Coronary artery (tissue), 2 donors: Measurements from ENCODE around the gene MAGI1.
A peak's percentile ranks its signal among the peaks of the same experiment; 100 is the strongest.

Source experiments
- DNase-seq: peaks from one replicate; pipeline ENCODE4 v3.0.0-alpha.2; 2017; ENCODE audit warnings: low spot score
- H3K27ac ChIP-seq, 2 donors: fragments of 200-600 bp; sonication (generic); one replicate each; pipeline ENCODE4 v1.5.1; 2016 to 2019
- H3K4me3 ChIP-seq: fragments of 200-600 bp; sonication (generic); 2 replicates; pipeline ENCODE4 v1.5.1; 2016; ENCODE audit warnings: mild to moderate bottlenecking, moderate library complexity
- TF ChIP-seq, protein P1 (sequence below): fragments of 200-600 bp; sonication (generic); IDR thresholded peaks from one replicate; pipeline ENCODE4 v1.5.1; 2019; ENCODE audit warnings: antibody characterized with exemption

MAGI1 gene

DNA sequence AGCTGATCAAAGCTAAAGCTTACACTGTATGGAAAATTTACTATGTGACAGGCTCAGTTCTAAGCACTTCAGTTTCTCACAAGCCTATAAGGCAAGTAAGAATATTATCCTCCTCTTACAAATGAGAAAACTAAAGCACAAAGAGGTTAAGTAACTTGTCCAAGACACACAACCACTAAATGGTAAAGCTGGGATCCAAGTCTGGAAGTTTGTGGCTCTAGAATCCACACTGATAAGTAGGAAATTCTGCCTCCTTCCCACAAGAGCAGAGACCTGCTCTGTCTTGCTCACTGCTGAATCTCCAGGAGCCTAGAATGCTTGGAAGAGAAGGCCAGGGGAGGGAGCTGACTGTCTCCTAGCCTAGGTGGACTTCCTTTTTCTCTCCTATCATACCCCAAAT is 60.6 kb downstream of the MAGI1 start:
- H3K4me3 ChIP-seq = no peak overlapping the region
- peak overlapping the region; percentile 60 to 66 for H3K27ac ChIP-seq
- TF ChIP-seq, protein P1, sequence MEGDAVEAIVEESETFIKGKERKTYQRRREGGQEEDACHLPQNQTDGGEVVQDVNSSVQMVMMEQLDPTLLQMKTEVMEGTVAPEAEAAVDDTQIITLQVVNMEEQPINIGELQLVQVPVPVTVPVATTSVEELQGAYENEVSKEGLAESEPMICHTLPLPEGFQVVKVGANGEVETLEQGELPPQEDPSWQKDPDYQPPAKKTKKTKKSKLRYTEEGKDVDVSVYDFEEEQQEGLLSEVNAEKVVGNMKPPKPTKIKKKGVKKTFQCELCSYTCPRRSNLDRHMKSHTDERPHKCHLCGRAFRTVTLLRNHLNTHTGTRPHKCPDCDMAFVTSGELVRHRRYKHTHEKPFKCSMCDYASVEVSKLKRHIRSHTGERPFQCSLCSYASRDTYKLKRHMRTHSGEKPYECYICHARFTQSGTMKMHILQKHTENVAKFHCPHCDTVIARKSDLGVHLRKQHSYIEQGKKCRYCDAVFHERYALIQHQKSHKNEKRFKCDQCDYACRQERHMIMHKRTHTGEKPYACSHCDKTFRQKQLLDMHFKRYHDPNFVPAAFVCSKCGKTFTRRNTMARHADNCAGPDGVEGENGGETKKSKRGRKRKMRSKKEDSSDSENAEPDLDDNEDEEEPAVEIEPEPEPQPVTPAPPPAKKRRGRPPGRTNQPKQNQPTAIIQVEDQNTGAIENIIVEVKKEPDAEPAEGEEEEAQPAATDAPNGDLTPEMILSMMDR = no peak
- no peak for DNase-seq

DNA sequence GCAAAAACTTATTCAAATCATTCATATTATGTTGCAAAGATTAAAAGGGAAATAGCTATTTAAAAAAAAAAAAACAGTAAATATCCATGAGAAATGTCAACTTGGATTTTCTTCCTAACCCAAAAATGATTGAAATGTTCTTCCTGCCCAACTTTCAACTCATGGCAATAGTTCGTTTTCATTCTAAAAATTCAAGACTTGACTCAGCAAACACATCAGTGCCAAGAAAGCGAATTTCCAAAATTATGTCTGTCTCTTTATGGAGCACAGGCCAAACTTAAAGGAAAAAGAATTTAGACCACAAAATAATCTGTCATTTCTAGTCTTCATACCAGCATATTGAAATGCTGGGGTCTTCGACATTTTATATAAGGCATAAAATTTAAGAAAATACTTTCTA is 63.7 kb downstream of the MAGI1 start:
- no peak for DNase-seq
- no peak overlapping the region for H3K4me3 ChIP-seq
- H3K27ac ChIP-seq = peak overlapping the region; percentile 8 to 69
- TF ChIP-seq, protein P1 = no peak

DNA sequence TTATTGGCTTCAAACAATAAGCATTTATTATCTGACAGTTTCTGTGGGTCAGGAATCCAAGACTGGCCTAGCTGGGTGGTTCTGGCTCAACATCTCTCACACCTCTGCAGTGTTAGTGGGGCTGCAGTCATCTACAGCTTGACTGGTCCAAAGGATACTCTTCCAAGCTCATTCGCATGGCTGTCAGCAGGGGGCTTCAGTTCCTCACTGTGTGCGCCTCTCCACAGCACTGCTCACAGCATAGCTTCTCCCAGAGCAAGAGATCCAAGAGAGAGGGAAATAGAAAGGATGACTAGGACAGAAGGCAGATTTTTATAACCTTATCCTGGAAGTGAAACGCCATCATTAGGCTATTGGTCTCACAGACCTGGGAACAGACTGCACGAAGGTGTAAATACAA is 64.2 kb downstream of the MAGI1 start:
- no peak for DNase-seq
- TF ChIP-seq, protein P1 = no peak

DNA sequence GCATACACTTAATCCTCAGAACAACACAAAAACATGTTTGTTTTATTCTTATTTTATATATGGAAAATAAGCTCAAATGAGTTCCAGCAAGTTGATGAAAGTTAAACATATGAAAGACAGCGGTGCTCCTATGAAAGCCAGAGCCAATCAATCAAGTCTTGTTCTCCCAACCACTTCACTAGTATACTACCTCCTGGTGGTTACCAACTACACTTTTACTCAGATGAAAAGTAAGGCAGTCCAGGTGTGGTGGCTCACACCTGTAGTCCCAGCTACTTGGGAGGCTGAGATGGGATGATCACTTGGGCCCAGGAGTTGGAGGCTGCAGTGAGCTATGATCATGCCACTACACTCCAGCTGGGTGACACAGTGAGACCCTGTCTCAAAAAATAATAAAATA is 66.0 kb downstream of the MAGI1 start:
- DNase-seq = no peak
- Histone ChIP-seq H3K27ac (no peak overlapping the region), H3K4me3 (no peak overlapping the region)
- TF ChIP-seq, protein P1 = no peak

More for the DNA sequence above, 64.2 kb downstream of the MAGI1 start:
- H3K4me3 ChIP-seq = no peak overlapping the region
- H3K27ac ChIP-seq = peak overlapping the region; percentile 8 to 69

DNA sequence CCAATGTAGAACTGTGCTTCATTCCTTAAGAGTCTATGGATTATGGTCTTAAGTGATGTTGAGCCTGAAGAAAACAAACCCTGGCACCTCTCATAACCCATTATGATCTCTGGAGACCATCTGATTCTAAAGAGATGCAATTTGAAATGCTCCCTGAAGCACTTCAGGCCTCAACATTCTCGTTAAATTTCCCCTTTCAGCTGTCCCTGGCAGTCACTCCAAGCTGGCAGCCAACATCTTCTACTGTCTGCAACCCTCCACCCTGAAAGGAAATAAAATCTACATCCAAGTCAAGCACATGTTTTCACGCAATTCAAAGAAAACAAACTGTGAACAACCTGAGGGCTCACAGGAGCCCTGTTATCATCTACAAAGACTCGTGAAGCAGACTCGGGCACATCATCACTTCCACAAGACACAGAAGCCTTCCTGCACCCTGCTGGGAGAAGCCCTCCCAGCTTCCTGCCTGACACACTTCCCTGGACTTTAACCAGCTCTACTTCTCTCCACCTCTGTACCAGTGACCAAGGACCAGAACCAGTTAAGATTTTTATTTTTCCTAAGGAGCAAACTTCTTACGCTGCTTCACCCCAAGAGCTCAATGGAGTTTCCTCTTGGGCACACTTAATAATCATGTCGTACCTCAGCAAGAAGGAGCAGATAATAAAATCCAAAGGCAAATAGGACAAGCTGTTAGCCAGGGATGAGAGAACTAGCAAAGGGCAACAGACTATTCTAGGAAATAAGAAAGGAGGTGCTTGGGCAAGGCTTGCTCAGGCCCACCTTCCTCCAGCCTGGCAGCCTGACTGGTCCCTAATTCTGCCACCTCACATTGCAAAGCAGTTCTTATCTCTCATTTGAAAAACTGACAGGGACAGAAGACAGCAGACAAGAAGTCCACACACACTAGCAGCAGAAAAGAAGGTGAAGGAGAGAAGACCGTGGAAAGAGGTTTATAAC is 67.1 kb downstream of the MAGI1 start:
- peak overlapping the region; percentile 11 to 26 for H3K27ac ChIP-seq
- H3K4me3 ChIP-seq = no peak overlapping the region
- TF ChIP-seq, protein P1 = no peak
- no peak for DNase-seq

DNA sequence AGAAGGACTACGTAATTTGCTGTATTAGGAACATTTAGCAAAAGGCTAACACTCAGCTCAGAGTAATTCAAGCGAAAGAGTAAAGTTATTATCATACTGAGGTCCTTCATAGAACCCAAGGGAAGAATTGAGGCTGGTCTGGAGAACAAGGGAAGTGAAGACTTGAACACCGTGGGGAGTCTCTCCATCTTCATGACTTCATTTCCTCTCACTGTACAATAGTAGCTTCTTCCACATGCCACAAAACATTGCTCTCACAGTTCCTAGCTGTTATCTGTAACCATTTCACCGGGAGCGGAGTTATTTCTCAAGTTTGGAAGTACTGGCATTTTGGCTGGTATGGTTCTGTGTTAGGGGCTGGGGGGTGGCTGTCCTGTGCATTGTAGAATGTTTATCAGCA is 69.7 kb downstream of the MAGI1 start:
- TF ChIP-seq, protein P1 = no peak
- H3K4me3 ChIP-seq = no peak overlapping the region
- no peak overlapping the region for H3K27ac ChIP-seq
- DNase-seq = no peak

DNA sequence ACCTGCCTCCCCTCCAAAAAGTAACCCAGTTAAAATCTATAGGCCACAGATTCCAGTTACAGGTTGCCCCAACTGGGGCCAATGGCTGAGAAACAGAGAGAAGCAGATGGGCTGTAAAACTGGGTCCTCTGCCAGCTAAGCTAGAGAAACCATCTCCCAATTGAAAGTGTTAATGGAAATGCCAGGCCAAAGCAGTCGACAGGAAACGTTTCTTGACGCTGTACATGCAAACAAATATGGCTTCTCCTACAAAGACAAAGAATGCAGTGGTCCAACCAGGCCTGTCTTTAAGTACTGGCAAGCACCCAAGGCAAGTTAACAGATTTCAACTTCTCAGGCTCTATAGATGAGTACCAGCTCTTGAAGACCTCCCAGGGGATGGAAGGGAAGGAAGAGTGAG is 71.3 kb downstream of the MAGI1 start:
- H3K4me3 ChIP-seq = no peak overlapping the region
- no peak for DNase-seq
- H3K27ac ChIP-seq = no peak overlapping the region
- TF ChIP-seq, protein P1 = no peak
